Progenitor cell of endocrine pancreas (in vitro differentiated cells): ENCODE data around the gene UFSP2. TPM values are rescaled to one million over a fixed set of nuclear protein-coding genes. Genes with fewer than 3 reads are reported as not detected.

ENCODE experiments used
- DNase-seq: peaks from one replicate; pipeline ENCODE4 v3.0.0; 2021; ENCODE audit warnings: low spot score; ENCODE audit not compliant: unreplicated experiment
- H3K27ac Mint-ChIP-seq: 2 replicates; pipeline ENCODE4 v1.8.0; 2021; ENCODE audit warnings: mild to moderate bottlenecking, moderate library complexity, mixed read lengths
- H3K27me3 Mint-ChIP-seq: 2 replicates; pipeline ENCODE4 v1.8.0; 2021; ENCODE audit warnings: mixed read lengths
- H3K36me3 Mint-ChIP-seq: 2 replicates; pipeline ENCODE4 v1.8.0; 2022; ENCODE audit warnings: mixed read lengths; ENCODE audit not compliant: insufficient read depth
- H3K4me1 Mint-ChIP-seq: 2 replicates; pipeline ENCODE4 v1.8.0; 2021; ENCODE audit warnings: low read depth, mixed read lengths
- H3K4me3 Mint-ChIP-seq: 2 replicates; pipeline ENCODE4 v1.8.0; 2021; ENCODE audit warnings: low read depth, mild to moderate bottlenecking, moderate library complexity, mixed read lengths
- H3K9me3 Mint-ChIP-seq: 2 replicates; pipeline ENCODE4 v1.8.0; 2021; ENCODE audit warnings: low read depth, mixed read lengths
- total RNA-seq: library from RNA; stranded (reverse); gene quantifications from 2 replicates; pipeline ENCODE4 v1.2.1, GENCODE V29; 2021
- TF ChIP-seq, protein P1 (sequence below): fragments of 200-600 bp; sonication (generic); IDR thresholded peaks from one replicate; pipeline ENCODE4 v1.5.0; 2021; ENCODE audit warnings: antibody characterized with exemption, mild to moderate bottlenecking; ENCODE audit not compliant: unreplicated experiment

Gene UFSP2
- total RNA-seq, 1 donor from 2014 or later = 32.3 TPM

DNA sequence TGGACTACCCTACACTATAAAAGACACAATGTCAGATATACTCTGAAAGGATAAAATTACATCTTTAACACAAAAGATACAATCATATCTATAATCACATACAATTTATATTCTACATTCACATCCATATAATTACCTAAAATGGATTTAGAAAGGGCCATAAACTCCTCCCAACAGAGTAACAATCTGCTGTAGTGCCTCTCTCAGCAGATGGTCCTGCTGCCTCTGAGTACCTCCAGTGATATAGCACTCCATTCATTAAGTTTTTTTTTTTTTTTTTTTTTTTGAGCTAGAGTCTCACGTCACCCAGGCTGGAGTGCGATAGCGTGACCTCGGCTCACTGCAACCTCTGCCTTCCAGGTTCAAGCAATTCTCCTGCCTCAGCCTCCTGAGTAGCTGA lies 21.7 kb downstream of the UFSP2 start:
- Mint-ChIP-seq H3K4me1 (peaks cover 2% of the 10 kb centered on the region), H3K27ac (no peak overlapping the region), H3K4me3 (no peak overlapping the region), H3K36me3 (peaks cover 24% of the 10 kb centered on the region), H3K27me3 (no peaks in the 10 kb centered on the region), H3K9me3 (no peaks in the 10 kb centered on the region)
- TF ChIP-seq, protein P1, sequence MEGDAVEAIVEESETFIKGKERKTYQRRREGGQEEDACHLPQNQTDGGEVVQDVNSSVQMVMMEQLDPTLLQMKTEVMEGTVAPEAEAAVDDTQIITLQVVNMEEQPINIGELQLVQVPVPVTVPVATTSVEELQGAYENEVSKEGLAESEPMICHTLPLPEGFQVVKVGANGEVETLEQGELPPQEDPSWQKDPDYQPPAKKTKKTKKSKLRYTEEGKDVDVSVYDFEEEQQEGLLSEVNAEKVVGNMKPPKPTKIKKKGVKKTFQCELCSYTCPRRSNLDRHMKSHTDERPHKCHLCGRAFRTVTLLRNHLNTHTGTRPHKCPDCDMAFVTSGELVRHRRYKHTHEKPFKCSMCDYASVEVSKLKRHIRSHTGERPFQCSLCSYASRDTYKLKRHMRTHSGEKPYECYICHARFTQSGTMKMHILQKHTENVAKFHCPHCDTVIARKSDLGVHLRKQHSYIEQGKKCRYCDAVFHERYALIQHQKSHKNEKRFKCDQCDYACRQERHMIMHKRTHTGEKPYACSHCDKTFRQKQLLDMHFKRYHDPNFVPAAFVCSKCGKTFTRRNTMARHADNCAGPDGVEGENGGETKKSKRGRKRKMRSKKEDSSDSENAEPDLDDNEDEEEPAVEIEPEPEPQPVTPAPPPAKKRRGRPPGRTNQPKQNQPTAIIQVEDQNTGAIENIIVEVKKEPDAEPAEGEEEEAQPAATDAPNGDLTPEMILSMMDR = no peak
- no peak for DNase-seq

DNA sequence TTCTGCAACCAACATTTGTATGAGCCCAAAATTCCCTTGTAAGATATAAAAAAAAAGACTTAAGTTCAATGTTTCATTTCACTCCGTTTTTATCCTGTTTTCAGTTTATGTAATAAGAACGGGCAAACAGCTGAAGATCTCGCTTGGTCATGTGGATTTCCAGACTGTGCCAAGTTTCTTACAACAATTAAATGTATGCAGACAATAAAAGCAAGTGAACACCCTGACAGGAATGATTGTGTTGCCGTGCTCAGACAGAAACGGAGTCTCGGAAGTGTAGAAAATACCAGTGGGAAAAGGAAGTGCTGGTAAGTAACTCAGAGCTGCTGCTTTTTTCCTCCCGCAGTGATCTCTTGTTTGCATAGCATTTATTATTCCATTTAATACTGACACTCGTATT lies 26.3 kb downstream of the UFSP2 start:
- H3K27ac Mint-ChIP-seq = no peak overlapping the region
- H3K27me3 Mint-ChIP-seq = peaks cover 9% of the 10 kb centered on the region
- H3K9me3 Mint-ChIP-seq = no peaks in the 10 kb centered on the region
- H3K4me3 Mint-ChIP-seq = no peak overlapping the region
- H3K4me1 Mint-ChIP-seq = peaks cover 12% of the 10 kb centered on the region
- TF ChIP-seq, protein P1 = no peak
- peaks cover 17% of the 10 kb centered on the region for H3K36me3 Mint-ChIP-seq
- DNase-seq = no peak

DNA sequence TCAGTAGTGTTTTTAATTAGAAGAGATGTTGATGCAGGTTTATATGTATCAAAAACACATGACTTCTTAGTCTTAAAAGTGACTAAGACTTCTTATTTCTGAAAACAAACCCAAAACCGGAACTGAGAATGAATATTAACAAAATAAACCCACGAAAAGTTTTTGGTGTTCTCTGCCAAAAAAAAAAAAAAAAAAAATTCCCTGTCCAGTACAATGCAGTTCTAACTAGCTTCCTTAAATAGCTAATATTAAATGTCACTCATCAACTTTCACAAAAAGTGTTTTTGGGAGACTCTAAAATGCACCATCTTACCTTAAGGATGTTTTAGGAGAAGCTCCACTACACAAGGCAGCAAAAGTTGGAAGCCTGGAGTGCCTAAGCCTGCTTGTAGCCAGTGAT lies 27.1 kb downstream of the UFSP2 start:
- Mint-ChIP-seq H3K9me3 (no peaks in the 10 kb centered on the region), H3K36me3 (peaks cover 15% of the 10 kb centered on the region), H3K4me3 (no peak overlapping the region), H3K27ac (no peak overlapping the region), H3K4me1 (peaks cover 12% of the 10 kb centered on the region), H3K27me3 (peaks cover 14% of the 10 kb centered on the region)
- no peak for DNase-seq
- TF ChIP-seq, protein P1 = no peak

DNA sequence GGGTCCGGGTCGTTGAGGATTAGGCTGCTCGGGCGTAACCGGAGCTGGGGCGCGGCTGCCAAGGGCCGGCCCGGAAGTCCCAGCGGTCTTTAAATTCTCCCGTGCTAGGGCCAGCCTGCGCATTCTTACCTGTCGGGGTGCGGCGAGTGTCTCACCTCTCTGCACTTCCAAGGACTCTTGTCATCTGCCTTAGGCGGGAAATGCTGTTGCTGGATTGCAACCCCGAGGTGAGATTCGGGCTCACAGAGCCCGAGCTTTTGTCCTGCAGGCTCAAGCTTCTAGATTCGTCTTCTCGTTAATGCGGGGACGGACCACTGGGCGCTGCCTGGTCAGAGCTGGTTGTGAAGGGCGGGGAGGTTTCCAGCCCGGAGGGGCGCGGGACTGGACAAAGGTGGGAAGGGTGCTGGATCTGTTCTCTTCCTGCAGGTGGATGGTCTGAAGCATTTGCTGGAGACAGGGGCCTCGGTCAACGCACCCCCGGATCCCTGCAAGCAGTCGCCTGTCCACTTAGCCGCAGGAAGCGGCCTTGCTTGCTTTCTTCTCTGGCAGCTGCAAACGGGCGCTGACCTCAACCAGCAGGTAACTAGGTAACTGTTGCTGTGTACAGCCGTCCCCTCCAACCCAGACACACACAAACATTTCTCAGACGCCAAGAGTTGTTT lies 28.9 kb downstream of the UFSP2 start, which contains the start of gene ANKRD37:
ANKRD37 (plus strand) TSS at position 118 of the 662 bp plus-strand sequence; CDS start at position 201, 83 bp downstream.
- Mint-ChIP-seq H3K4me3 (peak within 1 kb of the TSS; percentile 83), H3K9me3 (no peaks in the 10 kb centered on the region), H3K4me1 (peaks cover 11% of the 10 kb centered on the region), H3K27ac (peak within 1 kb of the TSS; percentile 98), H3K36me3 (peaks cover 8% of the 10 kb centered on the region), H3K27me3 (peaks cover 14% of the 10 kb centered on the region)
- TF ChIP-seq, protein P1 = no peak
- DNase-seq = peak; percentile 21

DNA sequence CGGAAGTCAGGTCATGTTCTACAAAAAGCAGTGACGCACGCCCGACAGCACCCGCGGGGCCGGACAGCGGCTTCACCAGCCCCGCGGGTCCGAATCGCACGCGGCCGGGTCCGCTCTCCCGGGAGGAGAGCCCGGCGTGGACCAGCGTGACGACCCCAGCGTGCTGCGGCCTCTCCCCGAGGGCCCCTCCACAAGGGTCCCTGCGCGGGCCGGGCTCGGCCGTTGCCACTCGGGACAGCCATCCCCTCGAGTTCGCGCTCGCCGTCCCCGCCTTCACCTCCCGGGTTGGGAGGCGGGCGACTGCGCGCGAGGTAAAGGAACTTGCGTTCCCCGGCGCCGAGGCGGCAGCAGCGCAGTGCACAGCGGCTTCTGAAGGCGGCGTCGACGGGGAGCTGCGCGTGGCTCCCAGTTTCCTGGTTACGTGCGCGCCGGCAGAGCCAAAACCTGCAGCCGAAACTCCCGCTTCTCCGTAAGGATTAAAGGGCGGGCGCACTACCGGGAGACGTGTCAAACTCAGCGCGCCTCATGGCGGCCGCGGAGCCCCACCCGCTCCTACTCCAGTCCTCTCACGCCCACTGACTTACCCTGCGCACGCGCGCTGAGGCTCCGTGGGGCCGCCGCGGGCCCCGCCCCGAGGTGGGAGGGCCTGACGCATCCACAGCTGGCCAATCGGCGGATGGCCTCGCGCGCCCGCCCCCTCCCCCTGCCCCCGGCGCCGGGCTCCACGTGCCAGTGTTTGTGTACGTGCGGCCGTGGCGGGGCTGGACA lies 29.6 kb downstream of the UFSP2 start:
- peak; percentile 94 for DNase-seq
- no peaks in the 10 kb centered on the region for H3K9me3 Mint-ChIP-seq
- peaks cover 8% of the 10 kb centered on the region for H3K36me3 Mint-ChIP-seq
- peak overlapping the region; percentile 83 for H3K4me3 Mint-ChIP-seq
- H3K27ac Mint-ChIP-seq = peak overlapping the region; percentile 98
- TF ChIP-seq, protein P1 = no peak
- peaks cover 14% of the 10 kb centered on the region for H3K27me3 Mint-ChIP-seq
- peaks cover 10% of the 10 kb centered on the region for H3K4me1 Mint-ChIP-seq
